B cell (primary cell): ENCODE results near the gene RSPRY1.

Experiments used
- CTCF ChIP-seq: fragments of 200-600 bp; IDR thresholded peaks from one replicate; pipeline ENCODE4 v1.8.0; 2022; ENCODE audit warnings: antibody characterized with exemption, mild to moderate bottlenecking
- EZH2 ChIP-seq: IDR thresholded peaks from 2 replicates; pipeline ENCODE4 v1.6.1; 2012; ENCODE audit warnings: borderline replicate concordance, low read depth, mild to moderate bottlenecking, moderate library complexity, low read length; ENCODE audit not compliant: insufficient read depth, poor library complexity, severe bottlenecking

GRCh38 chr16:57239107-57239506 is 53.0 kb downstream of the RSPRY1 start:
- TF ChIP-seq EZH2 (no peak), CTCF (no peak)
